UCSD-AML1 (cell line): ENCODE data around the gene CHN2.

Source experiments
- DNase-seq: peaks from one replicate; lab custom pipeline; 2025; ENCODE audit not compliant: unreplicated experiment; lab: John Stamatoyannopoulos, UW

CHN2 gene

DNA sequence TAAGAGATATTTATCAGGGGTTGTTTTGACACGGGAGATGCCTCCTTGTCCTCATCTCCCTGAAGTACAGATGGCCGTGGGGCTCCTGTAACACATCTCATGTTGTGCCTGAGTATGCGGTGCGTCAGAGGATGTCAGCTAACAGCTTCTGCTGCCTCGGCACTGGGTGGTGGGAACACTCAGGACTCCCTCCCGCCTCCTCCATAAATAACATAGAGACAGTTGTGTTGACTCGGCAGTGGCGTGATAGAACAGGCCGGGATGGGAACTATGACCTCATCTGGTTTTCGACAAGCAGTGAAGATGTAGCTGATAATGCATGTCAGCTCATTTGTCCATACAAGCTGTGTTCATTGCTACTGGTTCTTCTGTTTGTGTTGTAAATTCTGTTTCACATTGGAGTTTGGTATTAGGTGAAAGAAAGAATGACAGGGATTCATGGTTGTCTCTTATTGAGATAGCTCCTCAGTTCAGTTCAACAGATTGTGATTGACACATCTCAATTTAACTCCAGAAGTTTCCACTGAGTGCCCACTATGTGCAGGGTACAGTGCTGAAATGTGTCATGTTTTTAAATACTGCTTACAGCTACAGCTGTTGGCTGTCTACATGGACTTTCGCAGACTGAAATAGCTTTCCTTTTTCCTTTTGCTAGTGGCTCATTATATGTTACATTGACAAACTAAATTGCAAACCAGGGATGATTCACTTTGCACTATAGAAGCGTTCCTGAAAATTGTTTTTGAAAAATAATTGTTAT is 87.4 kb downstream of the CHN2 start:
- no peak for DNase-seq

DNA sequence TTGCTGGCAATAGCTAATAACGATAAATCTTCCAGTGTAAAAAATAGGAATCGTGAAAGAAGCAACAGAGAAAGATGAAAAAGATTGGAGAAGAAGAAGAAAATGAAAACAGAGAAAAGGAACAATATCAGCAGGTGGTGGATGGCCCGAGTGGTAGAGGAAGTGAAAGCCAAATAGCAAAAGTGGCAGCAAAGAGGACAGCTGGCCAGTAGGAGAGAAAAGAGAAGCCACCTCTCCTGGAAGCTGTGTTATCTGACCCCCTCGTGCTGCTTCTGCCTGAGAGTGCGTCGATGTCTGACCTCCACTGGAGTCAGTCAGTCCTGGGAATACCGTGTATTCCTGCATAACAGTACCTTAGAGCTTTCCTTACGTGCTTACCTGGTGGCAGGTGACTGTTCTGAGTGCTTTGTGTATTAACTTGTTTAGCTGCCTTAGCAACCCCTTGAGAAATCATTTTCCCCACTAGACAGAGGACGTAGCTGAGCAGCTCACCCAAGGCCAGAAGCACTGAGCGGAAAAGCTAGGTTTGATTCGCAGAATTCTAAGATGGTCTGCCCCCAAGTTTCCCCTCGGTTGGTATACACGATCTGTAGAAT is 88.3 kb downstream of the CHN2 start:
- no peak for DNase-seq

GRCh38 chr7:29284696-29285443 is 90.3 kb downstream of the CHN2 start:
- DNase-seq = no peak

GRCh38 chr7:29285444-29285793 is 90.8 kb downstream of the CHN2 start:
- no peak for DNase-seq

GRCh38 chr7:29285861-29286260 is 91.3 kb downstream of the CHN2 start:
- no peak for DNase-seq

DNA sequence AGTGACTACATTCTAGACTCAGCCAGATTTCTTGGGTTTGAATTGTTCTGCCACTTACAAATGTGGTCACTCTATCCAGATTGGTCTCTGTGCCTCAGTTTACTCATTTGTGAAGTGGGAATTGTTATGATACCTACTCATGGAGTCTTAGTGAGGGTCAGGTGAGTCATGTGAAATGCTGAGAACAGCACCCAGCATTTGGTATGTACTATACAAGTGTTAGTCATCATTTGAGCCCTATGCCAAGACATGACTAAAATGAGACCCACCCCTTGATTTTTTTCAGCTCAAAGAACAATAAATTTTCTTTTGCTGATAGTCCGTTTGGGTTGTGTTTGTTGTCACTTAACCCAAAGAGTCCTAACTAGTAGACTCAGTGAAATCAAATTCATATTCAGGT is 92.8 kb downstream of the CHN2 start:
- DNase-seq = no peak

- no peak for DNase-seq
These were observed 93.9 kb downstream of the CHN2 start for GRCh38 chr7:29288181-29289091.

DNA sequence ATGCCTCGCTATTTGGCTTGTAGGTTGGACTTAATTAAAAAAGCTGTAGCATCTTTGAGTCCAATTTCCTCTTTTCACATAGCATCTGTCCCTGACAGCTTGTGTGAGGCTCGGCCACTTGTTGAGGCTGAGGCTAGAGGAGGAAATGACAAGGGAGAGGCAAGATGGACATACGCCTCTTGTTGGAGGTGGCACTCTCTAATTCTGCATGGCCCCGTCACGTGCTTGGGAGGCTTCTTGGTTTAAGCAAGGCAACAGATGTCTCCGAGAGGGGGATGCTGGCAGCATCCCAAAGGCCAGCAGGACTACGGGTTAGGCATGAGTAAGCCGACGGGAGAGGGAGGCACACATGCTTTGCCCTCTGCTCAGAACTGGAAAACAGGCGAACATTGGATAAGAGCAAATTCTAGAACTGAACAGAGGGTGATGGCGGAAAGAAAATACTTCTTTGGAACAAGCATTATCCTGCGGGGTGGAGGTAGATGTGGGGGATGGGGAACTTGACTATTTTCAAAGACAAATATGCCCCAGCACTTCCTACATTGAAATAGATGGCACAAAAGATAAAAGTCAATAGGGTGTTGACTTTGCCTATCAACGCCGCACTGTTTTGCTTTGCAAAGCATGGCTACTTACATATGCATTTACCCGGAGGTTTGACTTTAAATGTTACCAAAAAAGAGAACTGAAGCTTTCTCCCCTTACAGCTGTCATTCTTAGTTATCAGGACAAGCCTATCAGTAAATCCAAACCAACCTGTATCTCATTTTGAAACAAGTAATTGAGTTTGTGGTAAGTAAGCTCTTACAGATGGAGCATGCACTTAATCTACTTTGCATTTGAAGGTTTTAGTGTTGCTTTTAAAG is 94.8 kb downstream of the CHN2 start:
- DNase-seq = no peak

GRCh38 chr7:29290829-29291228 is 96.3 kb downstream of the CHN2 start:
- DNase-seq = no peak

DNA sequence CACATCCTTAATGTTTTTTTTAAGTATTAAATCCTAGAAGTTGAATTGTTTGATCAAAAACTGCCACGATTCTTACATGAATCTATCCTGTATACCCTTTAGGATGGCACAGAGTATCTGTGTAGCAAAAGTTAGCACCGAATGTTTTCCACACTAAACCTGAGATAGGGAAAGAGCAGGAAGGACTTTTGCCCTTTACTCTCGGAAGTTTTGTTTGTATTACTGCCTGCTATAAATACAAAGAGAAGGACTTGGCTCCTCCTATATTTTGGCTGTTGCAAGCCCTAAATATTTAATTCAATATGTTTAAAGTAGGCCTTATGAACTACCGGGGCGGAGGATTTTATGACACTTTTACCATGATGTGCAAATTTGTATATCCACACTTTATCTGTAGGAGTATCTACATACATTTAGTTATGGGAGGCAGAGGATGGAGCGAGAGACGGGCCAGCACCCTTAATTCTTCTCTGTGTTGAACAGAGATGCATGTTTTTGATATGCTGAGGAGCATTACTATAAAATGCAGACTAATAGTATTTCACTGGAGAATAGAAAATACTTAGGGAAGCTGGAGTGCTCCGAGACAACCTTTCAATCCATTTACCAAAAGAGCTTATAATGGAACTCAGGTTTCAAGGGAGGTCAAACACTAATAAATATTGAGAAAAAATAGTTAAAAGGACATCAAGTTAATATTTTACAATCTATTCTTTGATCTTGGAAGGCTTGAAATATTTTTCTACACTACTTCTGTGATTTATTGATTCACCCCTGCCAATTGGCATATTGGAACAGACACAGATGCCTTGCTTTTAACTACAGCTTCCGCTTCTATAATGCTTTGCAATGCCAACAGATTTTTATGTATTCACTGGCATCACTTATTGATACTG is 97.4 kb downstream of the CHN2 start:
- no peak for DNase-seq

DNA sequence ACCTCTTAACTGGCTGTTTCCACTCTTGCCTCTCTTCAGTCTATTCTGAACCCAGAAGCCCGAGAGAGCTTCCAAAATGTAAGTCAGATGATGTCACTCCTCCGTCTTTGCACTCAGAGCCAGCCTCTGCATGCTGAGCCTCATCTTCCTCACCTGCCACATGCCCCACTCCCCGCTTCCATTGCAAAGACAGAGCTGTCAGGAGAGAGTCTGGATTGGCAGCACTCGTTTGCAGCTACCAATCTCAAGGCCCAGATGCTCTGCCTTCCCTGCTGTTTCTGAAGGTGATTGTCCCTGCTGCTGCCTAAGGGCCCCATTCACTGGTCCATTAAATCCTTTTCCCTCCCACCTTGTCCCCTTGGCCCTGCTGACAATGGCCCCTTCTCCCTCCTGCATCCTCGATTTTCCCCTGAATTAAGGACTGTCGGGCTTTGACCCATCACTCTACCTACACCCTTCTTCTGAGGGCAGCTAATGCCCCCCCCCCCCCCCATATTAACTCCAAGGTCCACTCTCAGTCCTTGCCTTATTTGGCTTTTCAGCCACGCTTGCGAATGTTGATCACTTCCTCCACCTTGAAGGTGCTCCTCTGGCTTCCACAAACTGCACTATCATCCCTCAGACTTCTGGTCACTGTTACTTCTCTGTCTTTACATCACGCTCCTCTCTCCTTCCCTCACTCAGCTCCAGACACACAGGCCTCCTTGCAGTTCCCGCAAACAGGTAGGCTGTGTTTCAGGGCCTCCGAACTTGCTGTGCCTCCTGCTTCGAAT is 98.5 kb downstream of the CHN2 start:
- DNase-seq = no peak

GRCh38 chr7:29296421-29296820 is 101.8 kb downstream of the CHN2 start:
- DNase-seq = no peak

- DNase-seq = no peak
These were observed 102.8 kb downstream of the CHN2 start for GRCh38 chr7:29297194-29297890.

- no peak for DNase-seq
These were observed 104.5 kb downstream of the CHN2 start for GRCh38 chr7:29299086-29299485.

GRCh38 chr7:29300026-29300480 is 105.5 kb downstream of the CHN2 start:
- DNase-seq = no peak

GRCh38 chr7:29300649-29301048 is 106.1 kb downstream of the CHN2 start:
- no peak for DNase-seq

- DNase-seq = no peak
These were observed 108.3 kb downstream of the CHN2 start for GRCh38 chr7:29302666-29303395.
